ENCODE data around the gene TLN1. TPM values are rescaled to one million over a fixed set of nuclear protein-coding genes. Genes with fewer than 3 reads are reported as not detected.

TLN1 gene
- total and polyA plus RNA-seq, 10 of the 15 experiments (the other 5 are each of a cell fraction or from before 2014, with no cell fraction given), result 11.6 to 305 (median 71.9) TPM

DNA sequence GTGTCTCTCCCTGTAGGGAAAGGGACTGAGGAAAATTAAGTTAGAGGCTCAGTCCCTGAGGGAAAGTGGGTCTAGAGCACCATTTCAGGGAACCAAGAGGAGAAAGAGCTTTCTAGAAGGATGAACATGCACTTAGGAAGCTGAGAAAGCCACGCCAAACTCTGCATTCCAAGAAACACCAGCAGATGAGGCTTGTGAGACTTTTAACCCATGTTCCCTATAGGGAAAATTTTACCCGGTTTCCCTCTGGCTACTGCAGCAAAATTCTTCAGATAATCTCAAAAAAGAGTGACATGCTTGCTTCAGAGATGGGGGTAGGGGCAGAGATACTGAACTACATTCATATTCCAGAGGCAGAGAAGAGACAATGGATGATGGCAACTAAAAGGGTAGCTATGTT lies 8.6 kb downstream of the TLN1 start:
- CTCF ChIA-PET, result interaction anchor here (0.9 kb wide), 1 partner anchor 11 kb away, joined by 3 read pairs; no protein-coding TSS in a partner anchor
- peaks cover 28% of the 10 kb centered on the region for H3K79me2 ChIP-seq (ENCODE audit: control insufficient read depth, insufficient read depth, low read length)

More for the DNA sequence above, 8.6 kb downstream of the TLN1 start:
- H3K36me3 ChIP-seq (ENCODE audit: control insufficient read depth in 2 of 2, insufficient read depth in 2 of 2, low read length in 1 of 2), result peaks cover 48 to 52% of the 10 kb centered on the region in 2 experiments
- H3K9me3 ChIP-seq (replicated peaks; ENCODE audit: control insufficient read depth, insufficient read depth, low read length), result no peaks in the 10 kb centered on the region
- ATAC-seq, result no peak
- RAD21 ChIA-PET (ENCODE audit: unreplicated experiment), result no interaction called here
- WGBS (ENCODE audit: insufficient coverage, insufficient replicate concordance, low lambda C conversion rate, missing lambda C conversion rate), result 69% methylated on average over 2 of the region's 2 CpGs
- no peak for DNase-seq (ENCODE audit: low read depth, low spot score)
- H3K4me2 ChIP-seq (ENCODE audit: control insufficient read depth, insufficient read depth), result no peak overlapping the region
- H3K27ac ChIP-seq (ENCODE audit: control insufficient read depth, insufficient read depth), result no peak overlapping the region
- no peaks in the 10 kb centered on the region for H4K20me1 ChIP-seq (ENCODE audit: control insufficient read depth, insufficient read depth)
- no peak overlapping the region for H3K9ac ChIP-seq (ENCODE audit: control insufficient read depth, insufficient read depth, low read length)
- POLR2A ChIA-PET, result no interaction called here
- H3K4me1 ChIP-seq (ENCODE audit: control insufficient read depth, insufficient read depth, low read length), result peaks cover 13% of the 10 kb centered on the region
- no peak overlapping the region for H2AFZ ChIP-seq (ENCODE audit: control insufficient read depth, low read depth, low read length)
- BruUV-seq (replicated peaks), result no TSS peak
- SMC1A ChIA-PET (ENCODE audit: uncharacterized antibody, unreplicated experiment), result no interaction called here
- intact Hi-C loops (cut with micrococcal nuclease; ENCODE audit: unreplicated experiment) (loop anchor here (10.0 kb wide), 1 partner anchor 649 kb away; the partner anchor contains the start of genes FANCG and VCP), in situ Hi-C loops (cut with MboI) (loop anchor here (5.0 kb wide), 1 partner anchor 56 kb away; the partner anchor contains the start of gene ARHGEF39)
- H3K4me3 ChIP-seq, result no peak overlapping the region
- TF ChIP-seq FOS (IDR thresholded peaks at IDR 0.05; ENCODE audit: borderline replicate concordance, extremely low read depth, insufficient read length) (no peak), POU2F2 (IDR thresholded peaks at IDR 0.05; ENCODE audit: borderline replicate concordance, low read depth, low read length) (no peak), EZH2 (IDR thresholded peaks at IDR 0.05; ENCODE audit: borderline replicate concordance, control insufficient read depth, low read depth, low read length) (no peak), SREBF1 (IDR thresholded peaks at IDR 0.05; ENCODE audit: low read length) (no peak), FOXM1 (IDR thresholded peaks at IDR 0.05; ENCODE audit: low read depth, low read length) (no peak), MXI1 (IDR thresholded peaks at IDR 0.05; ENCODE audit: low read depth, low read length) (no peak), PML (IDR thresholded peaks at IDR 0.05; ENCODE audit: low read length) (no peak), CHD2 (IDR thresholded peaks at IDR 0.05; ENCODE audit: borderline replicate concordance, low read depth, low read length) (no peak), NRF1 (conservative IDR thresholded peaks at IDR 0.05; ENCODE audit: low read depth, low read length) (no peak), ZNF622 (IDR thresholded peaks at IDR 0.05) (no peak), IRF4 (IDR thresholded peaks at IDR 0.05; ENCODE audit: low read depth, low read length) (no peak)
- TF ChIP-seq, protein P1, sequence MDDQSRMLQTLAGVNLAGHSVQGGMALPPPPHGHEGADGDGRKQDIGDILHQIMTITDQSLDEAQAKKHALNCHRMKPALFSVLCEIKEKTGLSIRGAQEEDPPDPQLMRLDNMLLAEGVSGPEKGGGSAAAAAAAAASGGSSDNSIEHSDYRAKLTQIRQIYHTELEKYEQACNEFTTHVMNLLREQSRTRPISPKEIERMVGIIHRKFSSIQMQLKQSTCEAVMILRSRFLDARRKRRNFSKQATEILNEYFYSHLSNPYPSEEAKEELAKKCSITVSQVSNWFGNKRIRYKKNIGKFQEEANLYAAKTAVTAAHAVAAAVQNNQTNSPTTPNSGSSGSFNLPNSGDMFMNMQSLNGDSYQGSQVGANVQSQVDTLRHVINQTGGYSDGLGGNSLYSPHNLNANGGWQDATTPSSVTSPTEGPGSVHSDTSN (IDR thresholded peaks at IDR 0.05; ENCODE audit: insufficient replicate concordance, low read depth, low read length), result no peak
- TF ChIP-seq, protein P2, sequence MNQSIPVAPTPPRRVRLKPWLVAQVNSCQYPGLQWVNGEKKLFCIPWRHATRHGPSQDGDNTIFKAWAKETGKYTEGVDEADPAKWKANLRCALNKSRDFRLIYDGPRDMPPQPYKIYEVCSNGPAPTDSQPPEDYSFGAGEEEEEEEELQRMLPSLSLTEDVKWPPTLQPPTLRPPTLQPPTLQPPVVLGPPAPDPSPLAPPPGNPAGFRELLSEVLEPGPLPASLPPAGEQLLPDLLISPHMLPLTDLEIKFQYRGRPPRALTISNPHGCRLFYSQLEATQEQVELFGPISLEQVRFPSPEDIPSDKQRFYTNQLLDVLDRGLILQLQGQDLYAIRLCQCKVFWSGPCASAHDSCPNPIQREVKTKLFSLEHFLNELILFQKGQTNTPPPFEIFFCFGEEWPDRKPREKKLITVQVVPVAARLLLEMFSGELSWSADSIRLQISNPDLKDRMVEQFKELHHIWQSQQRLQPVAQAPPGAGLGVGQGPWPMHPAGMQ (IDR thresholded peaks at IDR 0.05; ENCODE audit: borderline replicate concordance), result no peak
- TF ChIP-seq, protein P3, sequence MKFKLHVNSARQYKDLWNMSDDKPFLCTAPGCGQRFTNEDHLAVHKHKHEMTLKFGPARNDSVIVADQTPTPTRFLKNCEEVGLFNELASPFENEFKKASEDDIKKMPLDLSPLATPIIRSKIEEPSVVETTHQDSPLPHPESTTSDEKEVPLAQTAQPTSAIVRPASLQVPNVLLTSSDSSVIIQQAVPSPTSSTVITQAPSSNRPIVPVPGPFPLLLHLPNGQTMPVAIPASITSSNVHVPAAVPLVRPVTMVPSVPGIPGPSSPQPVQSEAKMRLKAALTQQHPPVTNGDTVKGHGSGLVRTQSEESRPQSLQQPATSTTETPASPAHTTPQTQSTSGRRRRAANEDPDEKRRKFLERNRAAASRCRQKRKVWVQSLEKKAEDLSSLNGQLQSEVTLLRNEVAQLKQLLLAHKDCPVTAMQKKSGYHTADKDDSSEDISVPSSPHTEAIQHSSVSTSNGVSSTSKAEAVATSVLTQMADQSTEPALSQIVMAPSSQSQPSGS (IDR thresholded peaks at IDR 0.05; ENCODE audit: low read length), result no peak
- TF ChIP-seq, protein P4, sequence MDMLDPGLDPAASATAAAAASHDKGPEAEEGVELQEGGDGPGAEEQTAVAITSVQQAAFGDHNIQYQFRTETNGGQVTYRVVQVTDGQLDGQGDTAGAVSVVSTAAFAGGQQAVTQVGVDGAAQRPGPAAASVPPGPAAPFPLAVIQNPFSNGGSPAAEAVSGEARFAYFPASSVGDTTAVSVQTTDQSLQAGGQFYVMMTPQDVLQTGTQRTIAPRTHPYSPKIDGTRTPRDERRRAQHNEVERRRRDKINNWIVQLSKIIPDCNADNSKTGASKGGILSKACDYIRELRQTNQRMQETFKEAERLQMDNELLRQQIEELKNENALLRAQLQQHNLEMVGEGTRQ (IDR thresholded peaks at IDR 0.05; ENCODE audit: borderline replicate concordance, low read depth, low read length), result no peak
- TF ChIP-seq, protein P5, sequence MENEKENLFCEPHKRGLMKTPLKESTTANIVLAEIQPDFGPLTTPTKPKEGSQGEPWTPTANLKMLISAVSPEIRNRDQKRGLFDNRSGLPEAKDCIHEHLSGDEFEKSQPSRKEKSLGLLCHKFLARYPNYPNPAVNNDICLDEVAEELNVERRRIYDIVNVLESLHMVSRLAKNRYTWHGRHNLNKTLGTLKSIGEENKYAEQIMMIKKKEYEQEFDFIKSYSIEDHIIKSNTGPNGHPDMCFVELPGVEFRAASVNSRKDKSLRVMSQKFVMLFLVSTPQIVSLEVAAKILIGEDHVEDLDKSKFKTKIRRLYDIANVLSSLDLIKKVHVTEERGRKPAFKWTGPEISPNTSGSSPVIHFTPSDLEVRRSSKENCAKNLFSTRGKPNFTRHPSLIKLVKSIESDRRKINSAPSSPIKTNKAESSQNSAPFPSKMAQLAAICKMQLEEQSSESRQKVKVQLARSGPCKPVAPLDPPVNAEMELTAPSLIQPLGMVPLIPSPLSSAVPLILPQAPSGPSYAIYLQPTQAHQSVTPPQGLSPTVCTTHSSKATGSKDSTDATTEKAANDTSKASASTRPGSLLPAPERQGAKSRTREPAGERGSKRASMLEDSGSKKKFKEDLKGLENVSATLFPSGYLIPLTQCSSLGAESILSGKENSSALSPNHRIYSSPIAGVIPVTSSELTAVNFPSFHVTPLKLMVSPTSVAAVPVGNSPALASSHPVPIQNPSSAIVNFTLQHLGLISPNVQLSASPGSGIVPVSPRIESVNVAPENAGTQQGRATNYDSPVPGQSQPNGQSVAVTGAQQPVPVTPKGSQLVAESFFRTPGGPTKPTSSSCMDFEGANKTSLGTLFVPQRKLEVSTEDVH (IDR thresholded peaks at IDR 0.05; ENCODE audit: low read depth, partially characterized antibody), result no peak
- FAIRE-seq, result no peak
- H3K27me3 ChIP-seq (replicated peaks in 1 of 2; ENCODE audit: control insufficient read depth in 2 of 2, insufficient read depth in 2 of 2, low read length in 1 of 2), result no peaks in the 10 kb centered on the region
